GM20000 (cell line): ENCODE results near the gene PLVAP.

ENCODE experiments used
- DNase-seq: peaks from one replicate; pipeline ENCODE4 v3.0.0; 2012; ENCODE audit warnings: low spot score
- TF ChIP-seq, protein P1 (sequence below): IDR thresholded peaks from 2 replicates; pipeline ENCODE4 v1.5.1; 2012; ENCODE audit warnings: mild to moderate bottlenecking, control low read depth; ENCODE audit errors: extremely low read depth, missing control alignments

Gene PLVAP

DNA sequence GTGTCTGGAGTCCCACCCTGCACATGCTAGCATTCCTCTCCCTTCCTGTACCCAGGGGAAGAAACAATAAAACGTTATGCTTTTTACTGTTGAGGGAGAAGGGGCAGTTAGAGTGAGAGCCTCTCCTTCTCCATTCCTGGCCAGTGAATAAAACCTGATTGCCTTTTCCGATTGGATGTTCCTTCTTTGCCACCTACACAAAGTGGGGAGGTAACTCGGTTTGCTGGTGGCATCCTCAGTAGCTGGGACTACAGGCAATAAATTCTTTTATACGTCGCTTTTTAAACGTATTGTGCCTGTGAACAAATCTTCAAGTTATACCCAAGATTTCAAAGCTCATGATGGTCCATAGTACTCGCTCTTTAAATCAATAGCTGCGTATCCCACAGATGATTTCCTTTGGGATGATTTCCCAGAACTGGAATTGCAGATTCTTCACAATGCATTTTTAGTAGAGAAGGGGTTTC is 42.0 kb upstream of the PLVAP start:
- no peak for DNase-seq
- TF ChIP-seq, protein P1, sequence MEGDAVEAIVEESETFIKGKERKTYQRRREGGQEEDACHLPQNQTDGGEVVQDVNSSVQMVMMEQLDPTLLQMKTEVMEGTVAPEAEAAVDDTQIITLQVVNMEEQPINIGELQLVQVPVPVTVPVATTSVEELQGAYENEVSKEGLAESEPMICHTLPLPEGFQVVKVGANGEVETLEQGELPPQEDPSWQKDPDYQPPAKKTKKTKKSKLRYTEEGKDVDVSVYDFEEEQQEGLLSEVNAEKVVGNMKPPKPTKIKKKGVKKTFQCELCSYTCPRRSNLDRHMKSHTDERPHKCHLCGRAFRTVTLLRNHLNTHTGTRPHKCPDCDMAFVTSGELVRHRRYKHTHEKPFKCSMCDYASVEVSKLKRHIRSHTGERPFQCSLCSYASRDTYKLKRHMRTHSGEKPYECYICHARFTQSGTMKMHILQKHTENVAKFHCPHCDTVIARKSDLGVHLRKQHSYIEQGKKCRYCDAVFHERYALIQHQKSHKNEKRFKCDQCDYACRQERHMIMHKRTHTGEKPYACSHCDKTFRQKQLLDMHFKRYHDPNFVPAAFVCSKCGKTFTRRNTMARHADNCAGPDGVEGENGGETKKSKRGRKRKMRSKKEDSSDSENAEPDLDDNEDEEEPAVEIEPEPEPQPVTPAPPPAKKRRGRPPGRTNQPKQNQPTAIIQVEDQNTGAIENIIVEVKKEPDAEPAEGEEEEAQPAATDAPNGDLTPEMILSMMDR, result no peak

GRCh38 chr19:17418710-17419109 is 41.6 kb upstream of the PLVAP start:
- TF ChIP-seq, protein P1, result no peak

DNA sequence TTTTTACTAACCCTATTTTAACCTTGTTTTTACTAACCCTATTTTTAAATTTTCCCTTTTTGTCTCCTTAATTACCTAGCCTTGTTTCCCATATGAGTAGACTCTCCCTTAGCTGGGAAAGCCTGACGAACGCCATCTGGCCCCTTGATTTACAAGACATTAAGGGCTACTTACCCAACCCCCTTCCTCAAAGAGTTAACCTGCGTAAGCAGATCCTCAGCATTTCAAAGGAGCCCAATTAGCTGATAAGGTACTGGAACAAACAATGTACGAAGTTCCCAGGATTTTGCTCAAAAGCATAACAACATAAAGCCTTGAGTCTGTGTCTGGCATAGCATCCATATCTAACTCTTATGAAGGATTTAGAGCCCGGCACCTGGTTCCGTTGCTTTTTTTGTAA is 38.0 kb upstream of the PLVAP start:
- no peak for DNase-seq
- TF ChIP-seq, protein P1, result no peak

More at GRCh38 chr19:17418710-17419109, 41.6 kb upstream of the PLVAP start:
- DNase-seq, result no peak

DNA sequence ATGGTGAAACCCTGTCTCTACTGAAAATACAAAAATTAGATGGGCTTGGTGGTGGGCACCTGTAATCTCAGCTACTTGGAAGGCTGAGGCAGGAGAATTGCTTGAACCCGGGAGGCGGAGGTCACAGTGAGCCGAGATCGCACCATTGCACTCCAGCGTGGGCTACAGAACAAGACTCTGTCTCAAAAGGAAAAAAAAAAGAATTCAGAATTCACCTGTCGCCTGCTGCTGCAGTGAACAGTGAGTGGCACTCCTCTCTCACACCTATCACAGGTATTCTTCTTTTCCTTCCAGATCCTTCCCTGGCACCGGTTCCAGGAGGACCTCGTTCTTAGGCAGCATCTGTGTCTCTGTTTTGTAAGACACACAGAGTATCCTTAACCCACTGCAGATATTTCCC is 37.0 kb upstream of the PLVAP start:
- TF ChIP-seq, protein P1, result no peak
- no peak for DNase-seq

- TF ChIP-seq, protein P1, result no peak
- no peak for DNase-seq
These were observed 34.7 kb upstream of the PLVAP start for GRCh38 chr19:17411801-17412200.

DNA sequence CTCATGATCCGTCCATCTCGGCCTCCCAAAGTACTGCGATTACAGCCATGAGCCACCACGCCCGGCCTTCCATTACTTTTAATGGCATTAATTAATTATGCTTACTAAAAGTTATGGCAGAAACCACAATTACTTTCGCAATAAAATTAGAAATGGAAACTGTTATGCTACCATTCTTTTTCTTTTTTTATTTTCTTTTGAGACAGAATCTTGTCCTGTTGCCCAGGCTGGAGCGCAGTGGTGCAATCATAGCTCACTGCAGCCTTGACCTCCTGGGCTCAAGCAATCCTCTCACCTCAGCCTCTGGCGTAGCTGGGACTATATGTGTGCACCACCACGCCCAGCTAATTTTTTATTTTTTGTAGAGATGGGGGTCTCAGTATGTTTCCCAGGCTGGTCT is 32.8 kb upstream of the PLVAP start:
- TF ChIP-seq, protein P1, result no peak
- no peak for DNase-seq

GRCh38 chr19:17406887-17407196 is 29.7 kb upstream of the PLVAP start:
- TF ChIP-seq, protein P1, result no peak
- DNase-seq, result no peak
